ENCODE results near the gene WDSUB1. TPM values are rescaled to one million over a fixed set of nuclear protein-coding genes. Genes with fewer than 3 reads are reported as not detected.

WDSUB1 gene
- total and polyA plus RNA-seq, 9 of the 15 experiments (the other 6 are each of a cell fraction or from before 2014, with no cell fraction given) = 5.2 to 13.7 (median 9.4) TPM

DNA sequence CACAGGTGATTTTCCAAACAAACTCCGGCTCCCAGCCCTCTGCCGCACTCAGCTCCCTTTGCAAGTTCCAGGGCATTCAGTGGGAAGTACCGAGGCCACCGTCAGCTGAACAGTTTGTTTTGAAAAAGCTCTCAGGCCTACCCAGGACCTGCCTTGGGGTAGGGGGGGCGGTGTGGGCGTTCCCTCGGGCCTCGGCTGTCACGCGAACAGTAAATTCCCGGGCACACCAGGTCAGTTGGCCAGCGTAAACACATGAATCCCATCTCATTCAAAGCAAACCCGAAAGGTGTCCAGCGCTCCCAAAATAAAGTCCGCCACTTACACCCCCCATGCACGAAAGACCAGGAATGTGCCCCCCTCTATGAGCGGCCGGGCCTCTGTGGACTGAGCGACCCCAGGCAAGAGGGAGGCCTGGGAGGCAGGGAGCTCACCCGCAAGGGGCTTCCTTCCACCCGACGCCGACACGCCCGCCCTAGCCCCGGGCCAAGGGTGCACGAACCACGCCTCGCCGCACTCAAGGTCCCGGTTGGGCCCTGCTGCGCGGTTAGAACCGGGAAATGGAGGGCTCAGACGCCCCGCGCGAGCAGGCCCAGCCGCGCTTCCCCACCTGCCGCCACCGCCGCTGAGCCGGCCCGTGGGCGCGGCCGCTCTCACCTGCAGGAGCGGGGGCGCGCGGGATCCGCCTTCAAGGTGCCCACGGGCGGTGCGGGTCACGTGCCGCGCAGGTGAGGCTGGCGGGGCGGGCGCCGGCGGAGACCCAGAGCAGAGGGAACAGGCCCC is at the start of gene WDSUB1 (continued):
- TF ChIP-seq, protein P1, sequence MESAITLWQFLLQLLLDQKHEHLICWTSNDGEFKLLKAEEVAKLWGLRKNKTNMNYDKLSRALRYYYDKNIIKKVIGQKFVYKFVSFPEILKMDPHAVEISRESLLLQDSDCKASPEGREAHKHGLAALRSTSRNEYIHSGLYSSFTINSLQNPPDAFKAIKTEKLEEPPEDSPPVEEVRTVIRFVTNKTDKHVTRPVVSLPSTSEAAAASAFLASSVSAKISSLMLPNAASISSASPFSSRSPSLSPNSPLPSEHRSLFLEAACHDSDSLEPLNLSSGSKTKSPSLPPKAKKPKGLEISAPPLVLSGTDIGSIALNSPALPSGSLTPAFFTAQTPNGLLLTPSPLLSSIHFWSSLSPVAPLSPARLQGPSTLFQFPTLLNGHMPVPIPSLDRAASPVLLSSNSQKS (CRISPR knock-in tag; IDR thresholded peaks at IDR 0.05) = no peak
- TF ChIP-seq ZNF165 (CRISPR knock-in tag; IDR thresholded peaks at IDR 0.05; ENCODE audit: borderline replicate concordance) = no peak
- no peak for TF ChIP-seq HDAC3 (IDR thresholded peaks at IDR 0.05; ENCODE audit: borderline replicate concordance, partially characterized antibody)
- no peak; the same call in 1 of the 2 replicates for TF ChIP-seq JUN (IDR thresholded peaks at IDR 0.05; ENCODE audit: borderline replicate concordance, low read depth, low read length)
- TF ChIP-seq JUN (CRISPR knock-in tag; IDR thresholded peaks at IDR 0.05; ENCODE audit: borderline replicate concordance) = peak; percentile 38; the same call in 1 of the 2 replicates
- TF ChIP-seq, protein P2, sequence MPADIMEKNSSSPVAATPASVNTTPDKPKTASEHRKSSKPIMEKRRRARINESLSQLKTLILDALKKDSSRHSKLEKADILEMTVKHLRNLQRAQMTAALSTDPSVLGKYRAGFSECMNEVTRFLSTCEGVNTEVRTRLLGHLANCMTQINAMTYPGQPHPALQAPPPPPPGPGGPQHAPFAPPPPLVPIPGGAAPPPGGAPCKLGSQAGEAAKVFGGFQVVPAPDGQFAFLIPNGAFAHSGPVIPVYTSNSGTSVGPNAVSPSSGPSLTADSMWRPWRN (IDR thresholded peaks at IDR 0.05; ENCODE audit: low read depth) = no peak
- TF ChIP-seq, protein P3, sequence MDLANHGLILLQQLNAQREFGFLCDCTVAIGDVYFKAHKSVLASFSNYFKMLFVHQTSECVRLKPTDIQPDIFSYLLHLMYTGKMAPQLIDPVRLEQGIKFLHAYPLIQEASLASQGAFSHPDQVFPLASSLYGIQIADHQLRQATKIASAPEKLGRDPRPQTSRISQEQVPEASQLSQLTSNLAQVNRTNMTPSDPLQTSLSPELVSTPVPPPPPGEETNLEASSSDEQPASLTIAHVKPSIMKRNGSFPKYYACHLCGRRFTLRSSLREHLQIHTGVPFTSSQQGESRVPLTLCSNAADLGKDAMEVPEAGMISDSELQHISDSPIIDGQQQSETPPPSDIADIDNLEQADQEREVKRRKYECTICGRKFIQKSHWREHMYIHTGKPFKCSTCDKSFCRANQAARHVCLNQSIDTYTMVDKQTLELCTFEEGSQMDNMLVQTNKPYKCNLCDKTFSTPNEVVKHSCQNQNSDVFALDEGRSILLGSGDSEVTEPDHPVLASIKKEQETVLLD (IDR thresholded peaks at IDR 0.05) = no peak
- TF ChIP-seq, protein P4, sequence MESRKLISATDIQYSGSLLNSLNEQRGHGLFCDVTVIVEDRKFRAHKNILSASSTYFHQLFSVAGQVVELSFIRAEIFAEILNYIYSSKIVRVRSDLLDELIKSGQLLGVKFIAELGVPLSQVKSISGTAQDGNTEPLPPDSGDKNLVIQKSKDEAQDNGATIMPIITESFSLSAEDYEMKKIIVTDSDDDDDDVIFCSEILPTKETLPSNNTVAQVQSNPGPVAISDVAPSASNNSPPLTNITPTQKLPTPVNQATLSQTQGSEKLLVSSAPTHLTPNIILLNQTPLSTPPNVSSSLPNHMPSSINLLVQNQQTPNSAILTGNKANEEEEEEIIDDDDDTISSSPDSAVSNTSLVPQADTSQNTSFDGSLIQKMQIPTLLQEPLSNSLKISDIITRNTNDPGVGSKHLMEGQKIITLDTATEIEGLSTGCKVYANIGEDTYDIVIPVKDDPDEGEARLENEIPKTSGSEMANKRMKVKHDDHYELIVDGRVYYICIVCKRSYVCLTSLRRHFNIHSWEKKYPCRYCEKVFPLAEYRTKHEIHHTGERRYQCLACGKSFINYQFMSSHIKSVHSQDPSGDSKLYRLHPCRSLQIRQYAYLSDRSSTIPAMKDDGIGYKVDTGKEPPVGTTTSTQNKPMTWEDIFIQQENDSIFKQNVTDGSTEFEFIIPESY (CRISPR knock-in tag; IDR thresholded peaks at IDR 0.05) = 0 out of 2 replicates have a peak, but pooled peaks have one; percentile 7
- TF ChIP-seq, protein P5, sequence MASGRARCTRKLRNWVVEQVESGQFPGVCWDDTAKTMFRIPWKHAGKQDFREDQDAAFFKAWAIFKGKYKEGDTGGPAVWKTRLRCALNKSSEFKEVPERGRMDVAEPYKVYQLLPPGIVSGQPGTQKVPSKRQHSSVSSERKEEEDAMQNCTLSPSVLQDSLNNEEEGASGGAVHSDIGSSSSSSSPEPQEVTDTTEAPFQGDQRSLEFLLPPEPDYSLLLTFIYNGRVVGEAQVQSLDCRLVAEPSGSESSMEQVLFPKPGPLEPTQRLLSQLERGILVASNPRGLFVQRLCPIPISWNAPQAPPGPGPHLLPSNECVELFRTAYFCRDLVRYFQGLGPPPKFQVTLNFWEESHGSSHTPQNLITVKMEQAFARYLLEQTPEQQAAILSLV (tag; IDR thresholded peaks at IDR 0.05) = no peak
- no peak for TF ChIP-seq CSDE1 (IDR thresholded peaks at IDR 0.05)
- no peak for TF ChIP-seq SAP30 (IDR thresholded peaks at IDR 0.05; ENCODE audit: borderline replicate concordance, insufficient read depth, low read depth, low read length, poor library complexity, severe bottlenecking)
- no peak for TF ChIP-seq LCOR (CRISPR knock-in tag; IDR thresholded peaks at IDR 0.05)
- TF ChIP-seq SMARCB1 (IDR thresholded peaks at IDR 0.05; ENCODE audit: insufficient read length, low read depth) = no peak
- no peak for TF ChIP-seq ZNF253 (CRISPR knock-in tag; conservative IDR thresholded peaks at IDR 0.05)
- TF ChIP-seq, protein P6, sequence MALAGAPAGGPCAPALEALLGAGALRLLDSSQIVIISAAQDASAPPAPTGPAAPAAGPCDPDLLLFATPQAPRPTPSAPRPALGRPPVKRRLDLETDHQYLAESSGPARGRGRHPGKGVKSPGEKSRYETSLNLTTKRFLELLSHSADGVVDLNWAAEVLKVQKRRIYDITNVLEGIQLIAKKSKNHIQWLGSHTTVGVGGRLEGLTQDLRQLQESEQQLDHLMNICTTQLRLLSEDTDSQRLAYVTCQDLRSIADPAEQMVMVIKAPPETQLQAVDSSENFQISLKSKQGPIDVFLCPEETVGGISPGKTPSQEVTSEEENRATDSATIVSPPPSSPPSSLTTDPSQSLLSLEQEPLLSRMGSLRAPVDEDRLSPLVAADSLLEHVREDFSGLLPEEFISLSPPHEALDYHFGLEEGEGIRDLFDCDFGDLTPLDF (CRISPR knock-in tag; IDR thresholded peaks at IDR 0.05) = no peak; the same call in 1 of the 2 replicates
- no peak for TF ChIP-seq PHB2 (IDR thresholded peaks at IDR 0.05; ENCODE audit: low read depth)

All from K562 (cell line).